MM.1S (cell line): ENCODE measurements around the gene XRCC6.

Source experiments
- EZH2 ChIP-seq: fragments of 300-600 bp; sonication (generic); optimal IDR thresholded peaks from 2 replicates; pipeline ENCODE3; 2017; ENCODE audit warnings: low read depth, mild to moderate bottlenecking, antibody characterized with exemption, low read length, mixed read lengths
- EZH2phosphoT487 ChIP-seq: fragments of 300-600 bp; sonication (generic); IDR thresholded peaks from 2 replicates; pipeline ENCODE4 v1.6.1; 2018; ENCODE audit warnings: antibody characterized with exemption, low read length
- TF ChIP-seq, protein P1 (sequence below): fragments of 300-600 bp; sonication (generic); IDR thresholded peaks from 2 replicates; pipeline ENCODE4 v1.5.1; 2016; ENCODE audit warnings: antibody characterized with exemption, low read length, mixed read lengths

DNA sequence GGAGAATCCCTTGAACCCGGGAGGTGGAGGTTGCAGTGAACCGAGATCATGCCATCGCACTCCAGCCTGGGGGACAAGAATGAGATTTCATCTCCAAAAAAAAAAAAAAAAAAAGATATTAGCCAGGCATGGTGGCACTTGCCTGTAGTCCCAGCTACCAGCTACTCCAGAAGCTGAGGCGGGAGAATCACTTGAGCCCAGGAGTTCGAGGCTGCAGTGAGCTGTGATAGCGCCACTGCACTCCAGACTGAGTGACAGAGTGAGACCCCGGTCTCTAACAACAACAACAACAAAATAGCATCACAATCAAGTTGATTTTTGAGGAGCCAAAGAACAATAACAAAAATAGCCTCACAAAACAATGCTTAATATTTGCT lies 33.8 kb upstream of the XRCC6 start:
- TF ChIP-seq, protein P1, sequence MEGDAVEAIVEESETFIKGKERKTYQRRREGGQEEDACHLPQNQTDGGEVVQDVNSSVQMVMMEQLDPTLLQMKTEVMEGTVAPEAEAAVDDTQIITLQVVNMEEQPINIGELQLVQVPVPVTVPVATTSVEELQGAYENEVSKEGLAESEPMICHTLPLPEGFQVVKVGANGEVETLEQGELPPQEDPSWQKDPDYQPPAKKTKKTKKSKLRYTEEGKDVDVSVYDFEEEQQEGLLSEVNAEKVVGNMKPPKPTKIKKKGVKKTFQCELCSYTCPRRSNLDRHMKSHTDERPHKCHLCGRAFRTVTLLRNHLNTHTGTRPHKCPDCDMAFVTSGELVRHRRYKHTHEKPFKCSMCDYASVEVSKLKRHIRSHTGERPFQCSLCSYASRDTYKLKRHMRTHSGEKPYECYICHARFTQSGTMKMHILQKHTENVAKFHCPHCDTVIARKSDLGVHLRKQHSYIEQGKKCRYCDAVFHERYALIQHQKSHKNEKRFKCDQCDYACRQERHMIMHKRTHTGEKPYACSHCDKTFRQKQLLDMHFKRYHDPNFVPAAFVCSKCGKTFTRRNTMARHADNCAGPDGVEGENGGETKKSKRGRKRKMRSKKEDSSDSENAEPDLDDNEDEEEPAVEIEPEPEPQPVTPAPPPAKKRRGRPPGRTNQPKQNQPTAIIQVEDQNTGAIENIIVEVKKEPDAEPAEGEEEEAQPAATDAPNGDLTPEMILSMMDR, result no peak
- TF ChIP-seq EZH2 (no peak), EZH2phosphoT487 (no peak)
